GM12873 (cell line): ENCODE data around the gene FAM168B.

Experiments used
- TF ChIP-seq, protein P1 (sequence below): IDR thresholded peaks from 2 replicates; pipeline ENCODE4 v1.5.1; 2012; ENCODE audit warnings: low read depth, mild to moderate bottlenecking, moderate library complexity, low read length, control low read depth; ENCODE audit not compliant: insufficient read depth; ENCODE audit errors: missing control alignments

Gene FAM168B

DNA sequence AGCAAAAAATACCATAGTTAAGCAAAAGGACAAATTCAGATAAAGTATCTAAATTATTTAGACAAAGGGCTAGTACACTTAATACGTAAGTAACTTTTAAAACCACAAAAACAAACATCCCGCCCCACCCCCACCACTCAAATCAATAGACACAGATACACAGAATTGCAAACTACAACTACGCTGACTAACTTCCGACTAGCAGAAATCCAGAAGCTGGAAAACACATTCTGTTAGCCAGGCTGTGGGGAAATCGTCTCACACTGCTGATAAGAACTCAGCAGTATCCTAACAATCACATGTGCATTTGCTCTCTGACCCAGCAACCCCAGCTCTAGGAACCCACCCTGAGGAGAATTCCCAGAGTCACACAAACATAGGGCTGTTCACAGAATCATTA, 16.6 kb downstream of the FAM168B start:
- TF ChIP-seq, protein P1, sequence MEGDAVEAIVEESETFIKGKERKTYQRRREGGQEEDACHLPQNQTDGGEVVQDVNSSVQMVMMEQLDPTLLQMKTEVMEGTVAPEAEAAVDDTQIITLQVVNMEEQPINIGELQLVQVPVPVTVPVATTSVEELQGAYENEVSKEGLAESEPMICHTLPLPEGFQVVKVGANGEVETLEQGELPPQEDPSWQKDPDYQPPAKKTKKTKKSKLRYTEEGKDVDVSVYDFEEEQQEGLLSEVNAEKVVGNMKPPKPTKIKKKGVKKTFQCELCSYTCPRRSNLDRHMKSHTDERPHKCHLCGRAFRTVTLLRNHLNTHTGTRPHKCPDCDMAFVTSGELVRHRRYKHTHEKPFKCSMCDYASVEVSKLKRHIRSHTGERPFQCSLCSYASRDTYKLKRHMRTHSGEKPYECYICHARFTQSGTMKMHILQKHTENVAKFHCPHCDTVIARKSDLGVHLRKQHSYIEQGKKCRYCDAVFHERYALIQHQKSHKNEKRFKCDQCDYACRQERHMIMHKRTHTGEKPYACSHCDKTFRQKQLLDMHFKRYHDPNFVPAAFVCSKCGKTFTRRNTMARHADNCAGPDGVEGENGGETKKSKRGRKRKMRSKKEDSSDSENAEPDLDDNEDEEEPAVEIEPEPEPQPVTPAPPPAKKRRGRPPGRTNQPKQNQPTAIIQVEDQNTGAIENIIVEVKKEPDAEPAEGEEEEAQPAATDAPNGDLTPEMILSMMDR, result no peak

DNA sequence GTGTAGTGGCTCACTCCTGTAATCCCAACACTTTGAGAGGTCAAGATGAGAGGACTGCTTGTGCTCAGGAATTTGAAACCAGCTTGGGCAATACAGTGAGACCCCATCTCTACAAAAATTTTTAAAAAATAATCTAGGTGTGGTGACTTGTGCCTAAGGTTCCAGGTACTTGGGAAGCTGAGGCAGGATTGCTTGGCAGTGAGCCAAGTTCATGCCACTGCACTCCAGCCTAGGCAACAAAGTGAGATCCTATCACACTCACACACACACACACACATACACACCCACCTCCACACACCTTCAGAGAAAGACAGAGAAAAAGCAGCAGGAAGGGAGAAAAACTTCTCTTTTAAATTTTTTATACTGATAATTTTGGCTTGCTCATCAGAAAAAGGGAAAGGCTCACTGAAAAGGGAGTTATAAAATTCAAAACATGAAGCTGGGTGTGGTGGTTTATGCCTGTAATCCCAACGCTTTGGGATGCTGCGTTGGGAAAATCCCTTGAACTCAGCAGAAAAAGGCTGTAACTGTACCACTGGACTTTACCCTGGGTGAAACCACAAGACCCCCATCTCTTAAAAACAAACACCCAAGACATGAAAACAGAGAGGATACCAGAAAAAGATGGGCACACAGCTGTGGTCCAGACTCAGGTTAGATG, 25.7 kb downstream of the FAM168B start:
- TF ChIP-seq, protein P1, result no peak

DNA sequence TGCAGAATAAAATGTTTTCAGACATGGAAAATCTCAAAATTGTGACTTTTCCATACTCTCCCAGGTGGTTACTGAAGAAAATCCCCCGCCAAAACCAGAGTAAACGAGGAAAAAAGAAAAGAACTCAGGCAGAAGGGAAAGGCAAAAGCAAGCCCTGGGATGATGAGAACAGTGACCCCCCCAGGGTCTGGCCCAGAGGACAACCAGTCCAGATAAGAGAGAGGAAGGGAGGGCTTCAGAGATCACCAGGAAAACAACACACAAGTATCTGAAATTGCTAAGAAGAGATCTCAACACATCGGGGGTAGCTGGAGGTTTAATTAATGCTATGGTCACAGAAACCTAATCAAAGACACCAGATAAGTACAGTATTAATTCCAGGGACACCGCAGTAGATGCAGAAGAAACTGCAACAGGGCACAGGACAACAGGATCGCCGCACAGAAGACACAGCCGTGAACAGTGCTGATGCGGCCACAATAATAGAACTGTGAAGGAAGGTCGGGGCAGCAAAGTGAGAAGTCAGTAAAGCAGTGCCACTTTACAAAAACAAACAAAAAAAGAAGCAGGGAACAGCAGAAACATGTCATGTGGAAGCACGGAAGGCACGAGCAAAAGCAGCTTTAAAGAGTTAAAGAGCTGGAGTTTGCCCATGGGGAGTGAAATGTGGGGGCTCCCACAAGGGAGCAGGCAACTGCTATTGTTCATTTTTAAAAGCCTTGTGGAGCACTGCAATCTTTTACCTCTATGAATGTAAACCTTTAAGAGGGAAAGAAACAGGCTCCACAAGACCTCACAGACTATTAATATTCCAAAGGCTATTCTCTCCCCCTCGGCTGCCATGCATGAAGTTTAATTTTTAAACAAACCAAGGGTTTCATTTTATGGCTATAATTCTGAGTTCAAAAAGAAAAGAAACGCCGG, 28.4 kb downstream of the FAM168B start:
- TF ChIP-seq, protein P1, result no peak

DNA sequence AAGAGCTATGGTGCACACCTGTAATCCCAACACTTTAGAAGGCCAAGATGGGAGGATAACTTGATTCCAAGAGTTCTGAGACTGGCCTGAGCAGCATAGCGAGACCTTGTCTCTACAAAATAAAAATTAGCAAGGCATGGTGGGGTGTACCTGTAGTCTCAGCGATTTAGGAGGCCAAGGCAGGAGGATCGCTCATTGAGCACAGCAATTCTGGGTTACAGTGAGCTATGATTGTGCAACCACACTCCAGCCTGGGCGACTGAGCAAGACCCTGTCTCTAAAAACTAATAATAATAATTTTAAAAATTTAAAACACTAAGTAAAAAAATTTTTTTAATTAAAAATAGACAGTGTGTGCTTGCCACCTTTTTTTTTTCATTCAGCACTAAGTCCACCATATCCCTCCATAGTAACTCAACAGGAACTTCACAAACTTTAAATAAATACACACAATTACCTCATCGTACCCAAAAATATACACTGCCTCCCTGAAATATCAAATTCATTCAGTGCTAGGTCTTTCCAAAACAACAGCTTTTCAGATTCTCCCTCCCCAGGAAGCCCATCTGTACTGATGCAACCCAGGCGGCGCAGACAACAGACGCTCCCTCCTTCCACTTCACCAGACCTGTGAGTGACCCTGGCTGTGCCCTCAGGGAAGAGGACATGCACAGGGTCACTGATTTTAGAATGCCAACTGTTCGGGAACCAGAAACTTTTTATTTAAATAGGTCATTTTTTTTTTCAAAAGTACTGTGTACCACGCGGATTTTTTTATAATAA, 29.6 kb downstream of the FAM168B start:
- TF ChIP-seq, protein P1, result no peak

DNA sequence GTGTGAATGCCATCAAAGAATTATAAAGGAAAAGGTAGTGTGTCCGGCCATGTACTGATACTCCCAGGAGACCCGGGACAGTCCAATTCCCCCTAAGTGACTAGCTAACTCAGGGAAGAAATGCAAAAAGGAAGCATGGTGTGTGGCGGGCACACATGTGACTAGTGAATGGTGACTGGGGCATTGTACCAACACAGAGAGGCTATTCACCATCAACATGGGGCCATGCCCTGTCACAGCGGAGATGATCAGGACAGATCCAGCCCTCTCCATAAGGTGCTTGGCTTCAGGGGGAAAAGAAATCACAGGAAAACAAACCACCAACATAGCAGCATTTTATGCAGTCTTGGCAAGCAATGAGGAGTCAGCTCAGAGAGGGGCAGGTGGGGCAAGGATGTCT, 34.3 kb downstream of the FAM168B start:
- TF ChIP-seq, protein P1, result no peak

DNA sequence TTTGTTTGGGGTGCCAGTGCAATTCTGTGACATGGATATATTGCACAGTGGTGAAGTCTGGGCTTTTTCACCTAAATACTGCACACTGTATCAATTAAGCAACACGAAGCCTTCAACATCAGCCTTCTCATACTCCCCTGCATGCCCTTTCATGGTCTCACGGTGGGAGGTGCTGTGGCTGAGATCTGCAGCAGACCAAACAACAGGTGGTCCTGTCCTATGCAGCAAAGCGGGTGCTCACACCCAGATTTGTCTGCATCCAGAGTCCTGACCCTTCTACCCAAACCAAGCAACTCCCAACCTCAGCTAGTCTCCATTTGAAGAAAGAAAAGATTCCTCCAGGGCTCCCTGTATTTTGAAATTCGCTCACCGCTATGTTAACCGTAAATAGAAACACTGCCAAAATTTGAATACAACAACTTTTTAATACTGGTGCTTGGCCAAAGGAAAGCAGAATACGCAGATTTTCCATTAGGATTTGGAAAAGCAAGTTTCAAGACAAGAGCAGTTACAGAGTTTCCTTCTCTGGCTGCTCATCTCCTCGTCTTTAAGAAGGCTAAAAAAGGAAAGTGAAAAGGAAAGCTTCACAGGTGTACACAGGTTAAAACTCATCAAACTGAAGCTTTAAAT, 34.9 kb downstream of the FAM168B start:
- TF ChIP-seq, protein P1, result no peak

DNA sequence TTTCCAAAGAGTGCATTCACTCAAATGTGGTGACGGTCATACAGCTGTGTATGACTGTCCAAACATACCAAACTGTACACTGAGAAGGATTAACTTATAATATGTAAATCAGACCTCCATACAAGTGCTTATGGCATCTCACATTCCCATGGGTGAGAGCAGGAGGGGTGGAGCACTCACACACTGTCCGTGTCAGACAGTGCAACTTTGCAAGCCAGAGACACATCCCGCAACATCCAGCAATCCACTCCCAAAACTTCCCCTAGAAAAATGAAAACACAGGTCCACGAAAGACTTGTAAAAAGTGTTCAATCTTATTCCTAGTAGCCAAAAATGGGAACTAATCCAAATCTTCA, 36.4 kb downstream of the FAM168B start:
- TF ChIP-seq, protein P1, result no peak
